GM13976 (cell line): ENCODE results near the gene MYOG.

Experiments
- DNase-seq: peaks from one replicate; pipeline ENCODE4 v3.0.0; 2012; ENCODE audit warnings: low spot score
- CTCF ChIP-seq: IDR thresholded peaks from 2 replicates; pipeline ENCODE4 v1.5.1; 2012; ENCODE audit warnings: borderline replicate concordance, mild to moderate bottlenecking; ENCODE audit not compliant: insufficient read depth; ENCODE audit errors: extremely low read depth, missing control alignments, control extremely low read depth
- in situ Hi-C: fragments of 300-500 bp; cut with MboI; formaldehyde crosslinking; loops from one replicate; pipeline ENCODE4 v1.12.0; 2022; ENCODE audit warnings: low sequenced_read_pairs, mixed read lengths, inconsistent platforms; ENCODE audit not compliant: unreplicated experiment

Gene MYOG

GRCh38 chr1:203083463-203083921 lies 2.3 kb downstream of the MYOG start:
- DNase-seq = no peak
- TF ChIP-seq CTCF = no peak
- in situ Hi-C loops = no loop called here

- in situ Hi-C loops = no loop called here
- no peak for TF ChIP-seq CTCF
Observed at GRCh38 chr1:203082571-203083462, 3.0 kb downstream of the MYOG start.

GRCh38 chr1:203082231-203082505 lies 3.6 kb downstream of the MYOG start:
- DNase-seq = no peak
- in situ Hi-C loops = no loop called here
- no peak for TF ChIP-seq CTCF

More at GRCh38 chr1:203082571-203083462, 3.0 kb downstream of the MYOG start:
- no peak for DNase-seq

GRCh38 chr1:203081465-203082230 lies 4.2 kb downstream of the MYOG start:
- no peak for TF ChIP-seq CTCF
- in situ Hi-C loops = no loop called here
- no peak for DNase-seq

- TF ChIP-seq CTCF = no peak
- in situ Hi-C loops = no loop called here
Observed at GRCh38 chr1:203080456-203080855, 5.4 kb downstream of the MYOG start.

GRCh38 chr1:203078478-203078877 lies 7.3 kb downstream of the MYOG start:
- no peak for TF ChIP-seq CTCF
- no peak for DNase-seq
- in situ Hi-C loops = no loop called here

More at GRCh38 chr1:203080456-203080855, 5.4 kb downstream of the MYOG start:
- no peak for DNase-seq
